Activated T-cell treated with anti-CD3 and anti-CD28 coated beads, Interleukin-2, amount 50 U/mL, for 48 hours (primary cell): ENCODE data around the gene COPZ2.
A peak's percentile ranks its signal among the peaks of the same experiment; 100 is the strongest.

ENCODE experiments used
- DNase-seq, 2 experiments: peaks; one replicate each; pipeline ENCODE4 v3.0.0-alpha.2; 2020

COPZ2 gene

DNA sequence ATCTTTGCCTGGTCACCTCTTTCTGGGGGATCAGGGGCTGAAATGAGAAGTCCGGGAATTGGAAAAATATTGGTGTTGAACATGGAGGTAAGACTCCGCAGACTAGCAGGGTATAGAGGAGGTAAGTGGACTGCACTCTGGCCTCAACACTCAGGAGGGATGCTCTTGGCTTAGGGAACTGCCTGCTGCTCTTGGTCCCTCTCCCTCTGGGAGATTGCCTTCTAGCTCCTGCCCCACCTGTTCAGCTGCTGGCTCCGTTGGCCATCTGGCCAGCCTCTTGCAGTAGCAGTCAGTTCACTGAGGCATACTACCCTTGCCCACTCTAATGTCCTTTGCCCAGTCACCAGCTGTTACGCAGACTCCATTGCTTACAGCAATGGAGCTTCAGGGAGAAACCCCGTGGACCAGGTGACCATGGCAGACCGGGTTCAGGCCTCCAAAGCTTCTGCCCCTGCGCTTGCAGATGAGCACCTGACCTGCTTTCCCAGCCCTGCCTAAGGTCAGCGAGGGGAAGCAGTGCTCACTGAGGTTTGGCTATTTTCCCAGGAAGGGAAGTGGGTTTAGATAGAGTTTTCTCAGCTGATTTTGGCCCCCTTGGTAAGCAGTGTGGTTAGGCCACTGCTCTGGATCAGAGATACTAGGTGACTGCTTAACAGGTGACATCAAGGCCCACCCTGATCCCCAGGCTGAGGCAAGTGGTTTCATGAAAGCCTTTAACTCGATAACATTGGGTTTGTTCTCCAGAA is 54.8 kb downstream of the COPZ2 start:
- DNase-seq: no peak

DNA sequence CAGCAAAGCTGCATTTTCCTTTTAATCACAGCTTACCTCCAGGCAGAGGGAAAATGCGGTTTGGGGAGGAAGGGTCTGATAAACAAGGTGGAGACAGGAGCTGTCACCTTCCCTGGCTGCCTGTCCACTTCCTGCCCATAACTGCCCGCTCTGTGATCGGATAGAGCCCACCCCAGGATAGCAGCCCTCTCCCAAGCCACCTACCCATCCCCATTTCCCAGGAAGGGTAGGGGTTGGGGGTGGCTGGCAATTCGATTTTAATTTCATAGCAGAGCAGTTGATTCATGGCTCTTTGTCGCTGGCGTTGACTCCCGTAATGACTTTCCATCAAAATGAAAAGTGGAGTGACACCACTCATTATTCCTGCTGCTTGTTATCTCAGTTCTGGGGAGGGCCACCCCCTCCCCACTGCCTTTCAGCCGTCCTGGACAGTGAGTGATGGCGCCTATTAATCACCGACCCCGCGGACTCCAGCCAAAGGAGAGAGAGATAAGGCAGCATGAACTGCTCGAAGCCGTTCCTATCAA is 55.4 kb downstream of the COPZ2 start:
- no peak for DNase-seq

DNA sequence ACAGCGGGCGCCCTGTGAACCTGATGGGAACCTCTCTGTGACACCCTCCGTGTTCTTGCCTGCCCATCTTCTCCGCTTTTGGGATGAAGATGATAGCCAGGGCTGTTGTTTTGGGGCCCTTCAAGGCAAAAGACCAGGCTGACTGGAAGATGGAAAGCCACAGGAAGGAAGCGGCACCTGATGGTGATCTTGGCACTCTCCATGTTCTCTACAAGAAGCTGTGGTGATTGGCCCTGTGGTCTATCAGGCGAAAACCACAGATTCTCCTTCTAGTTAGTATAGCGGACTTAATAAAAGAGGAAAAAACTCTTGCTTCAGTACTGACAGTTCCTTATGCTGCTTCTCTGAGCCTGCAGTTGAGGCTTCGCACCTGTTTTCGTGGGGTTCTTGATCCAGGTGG is 56.1 kb downstream of the COPZ2 start:
- no peak for DNase-seq

DNA sequence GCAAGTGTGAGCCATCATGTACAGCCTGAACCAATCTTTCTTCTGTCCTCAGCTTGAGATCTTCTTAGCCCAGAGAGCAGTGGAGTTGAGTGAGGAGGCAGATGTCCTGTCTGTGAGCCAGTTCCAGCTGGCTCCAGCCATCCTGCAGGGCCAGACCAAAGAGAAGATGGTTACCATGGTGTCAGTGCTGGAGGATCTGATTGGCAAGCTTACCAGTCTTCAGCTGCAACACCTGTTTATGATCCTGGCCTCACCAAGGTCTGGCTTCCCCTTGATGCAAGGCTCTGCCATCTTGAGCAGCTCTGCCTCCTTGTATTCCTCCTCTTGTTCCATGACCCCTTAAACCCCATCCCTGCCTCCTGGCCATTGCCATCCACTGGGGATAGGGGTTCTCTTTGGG is 57.1 kb downstream of the COPZ2 start:
- DNase-seq: no peak

DNA sequence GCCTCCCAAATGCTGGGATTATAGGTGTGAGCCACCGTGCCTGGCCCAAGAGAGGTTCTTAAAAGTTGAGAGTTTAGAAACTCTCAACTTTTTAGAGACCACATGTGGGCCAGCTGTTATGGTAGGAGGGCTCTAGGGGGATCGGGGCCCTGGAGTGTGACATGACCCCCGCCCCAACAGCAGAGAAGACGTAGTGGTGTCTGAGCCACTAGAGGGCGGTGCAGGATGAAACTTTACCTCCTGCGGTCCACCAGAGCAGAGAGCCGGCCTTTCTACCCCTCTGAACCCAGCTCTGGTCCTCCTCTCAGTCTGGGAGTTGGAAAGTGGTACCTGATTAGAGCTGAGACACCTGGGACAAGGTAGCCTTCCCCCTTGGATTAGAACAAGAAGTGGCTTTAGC is 59.3 kb downstream of the COPZ2 start:
- peak; percentile 57 to 67 for DNase-seq
